GM18907 (cell line): ENCODE data around the gene PRMT6.
"Not testable (repeated sequence)": the region's sequence is repeated elsewhere in the genome, so short reads cannot be mapped to it uniquely, and the experiment has no call there.

Experiments used
- ATAC-seq: cut with Tn5 transposase; IDR thresholded peaks from one replicate; pipeline ENCODE4 v1.9.1; 2021; ENCODE audit warnings: mild to moderate bottlenecking, moderate library complexity; ENCODE audit not compliant: unreplicated experiment

Gene PRMT6

DNA sequence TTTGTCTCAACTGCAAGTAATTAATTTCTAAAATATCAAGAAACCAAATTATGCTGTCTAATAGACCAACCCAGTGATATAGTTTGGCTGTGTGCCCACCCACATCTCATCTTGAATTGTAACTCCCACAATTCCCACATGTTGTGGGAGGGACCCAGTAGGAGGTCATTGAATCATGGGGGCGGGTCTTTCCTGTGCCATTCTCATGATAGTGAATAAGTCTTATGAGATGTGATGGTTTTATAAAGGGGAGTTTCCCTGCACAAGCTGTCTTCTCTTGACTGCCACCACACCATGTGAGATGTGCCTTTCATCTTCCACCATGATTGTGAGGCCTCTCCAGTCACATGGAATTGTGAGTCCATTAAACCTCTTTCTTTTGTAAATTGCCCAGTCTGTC is 36.9 kb downstream of the PRMT6 start:
- not testable (repeated sequence) for ATAC-seq

DNA sequence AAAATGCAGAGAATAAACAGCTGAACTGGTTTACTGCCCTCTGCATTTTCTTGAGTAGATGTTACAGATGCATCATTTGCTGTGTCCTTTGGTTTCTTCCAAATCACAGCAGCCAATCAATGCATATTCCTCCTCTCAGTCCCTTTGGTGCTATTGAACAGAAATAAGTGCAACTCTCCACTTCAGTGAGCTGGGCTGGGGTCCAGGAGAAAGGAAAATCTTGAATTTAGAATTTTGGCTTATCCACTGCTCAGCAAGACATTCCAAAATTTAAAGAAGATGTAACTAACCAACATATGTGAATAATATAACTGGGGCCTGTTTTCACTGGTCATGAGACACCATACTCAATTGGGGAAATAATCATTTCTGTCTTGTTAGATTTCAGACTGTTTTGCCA is 39.2 kb downstream of the PRMT6 start:
- ATAC-seq = no peak

DNA sequence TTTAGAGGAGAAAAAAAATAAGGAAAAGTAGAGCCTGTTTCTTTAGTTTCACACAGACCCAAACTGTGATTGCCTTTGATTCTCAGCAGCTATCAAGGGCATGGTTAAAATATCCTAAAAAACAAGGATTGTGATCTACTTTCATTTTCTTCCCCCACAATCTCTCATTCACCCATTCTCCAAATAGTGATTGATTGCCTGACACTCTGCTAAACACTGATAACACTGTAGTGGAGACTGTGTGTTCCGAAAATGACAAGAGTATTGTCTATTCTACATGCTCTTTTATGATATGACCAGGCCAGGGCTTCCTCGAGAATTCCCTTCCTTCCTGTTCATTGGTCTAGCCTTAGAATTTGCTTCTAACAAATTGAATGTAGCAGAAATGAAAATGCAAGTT is 40.2 kb downstream of the PRMT6 start:
- ATAC-seq = no peak

DNA sequence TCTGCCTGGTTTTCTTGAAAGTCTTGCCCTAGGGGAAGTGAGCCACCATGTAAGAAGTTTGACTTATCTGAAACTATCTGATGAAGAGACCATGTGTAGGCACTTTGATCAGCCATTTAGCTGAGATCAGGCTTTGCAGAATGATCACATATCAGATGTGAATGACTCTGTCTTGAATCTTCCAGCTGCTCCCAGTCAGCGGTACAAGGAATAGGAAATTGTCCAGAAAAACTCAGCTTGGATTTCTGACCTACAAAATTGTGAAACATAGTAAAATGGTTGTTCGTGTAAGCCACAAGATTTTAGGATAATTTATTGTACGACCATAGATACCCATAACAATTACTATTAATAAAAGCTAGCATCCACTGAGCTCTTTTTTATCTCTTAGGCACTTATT is 42.5 kb downstream of the PRMT6 start:
- ATAC-seq = no peak

DNA sequence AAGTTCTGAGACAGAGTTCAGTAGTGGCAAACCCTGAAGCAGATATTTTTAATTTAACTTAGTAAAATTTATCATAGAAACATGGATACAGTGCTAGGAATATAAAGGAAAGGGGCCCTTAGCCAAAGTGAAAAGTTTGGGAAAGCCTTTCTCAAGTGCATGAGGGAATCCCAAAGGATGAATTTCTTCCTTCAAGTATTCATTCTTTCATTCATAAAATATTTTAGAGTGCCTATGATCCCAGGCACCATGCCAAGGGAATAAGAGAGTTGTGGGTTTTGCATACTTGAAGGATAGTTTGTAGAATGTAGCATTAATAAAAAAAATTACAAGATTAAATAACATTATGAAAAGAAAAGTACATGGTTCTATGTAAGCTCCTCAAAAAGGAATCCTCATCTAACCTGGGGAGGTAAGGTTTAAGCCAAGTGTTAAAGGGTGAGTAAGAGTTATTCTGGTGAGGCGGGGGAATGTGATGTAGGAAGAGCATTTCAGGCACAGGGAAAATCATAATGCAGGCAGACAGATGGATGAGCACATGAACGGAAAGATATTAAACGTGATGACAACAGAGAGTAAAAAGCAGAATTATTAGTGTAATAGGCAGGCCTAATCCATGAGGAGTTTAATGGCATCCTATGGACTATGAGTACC is 44.0 kb downstream of the PRMT6 start:
- ATAC-seq = no peak

DNA sequence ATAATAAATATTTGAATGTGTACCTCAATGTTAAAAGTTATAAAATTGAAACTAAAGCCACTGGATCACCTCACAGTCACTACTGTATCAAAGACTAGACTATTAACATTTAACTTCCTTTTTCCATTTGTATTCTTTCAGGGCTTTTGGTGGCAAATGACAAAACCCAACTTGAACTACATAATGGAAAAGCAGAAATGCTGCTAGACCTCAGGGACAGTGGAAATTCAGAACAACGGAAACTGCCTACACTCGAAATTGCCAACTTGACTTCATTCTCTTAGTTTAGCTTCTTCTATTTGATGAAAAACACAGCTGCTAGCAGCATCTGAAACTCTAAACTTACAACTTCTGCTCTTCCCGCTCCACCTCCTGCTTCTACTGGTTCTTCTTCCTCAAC is 49.4 kb downstream of the PRMT6 start:
- no peak for ATAC-seq
